HG03097 (cell line): ENCODE measurements around the gene XPR1.

ENCODE experiments used
- ATAC-seq: cut with Tn5 transposase; IDR thresholded peaks from one replicate; pipeline ENCODE4 v1.9.1; 2021; ENCODE audit not compliant: unreplicated experiment, low FRiP score

Gene XPR1

GRCh38 chr1:180909462-180909976, 277.7 kb downstream of the XPR1 start:
- ATAC-seq = peak; percentile 63

GRCh38 chr1:180911640-180912191, 279.9 kb downstream of the XPR1 start:
- no peak for ATAC-seq

GRCh38 chr1:180912211-180912800, 280.5 kb downstream of the XPR1 start:
- ATAC-seq = no peak

GRCh38 chr1:180912801-180913565, 281.2 kb downstream of the XPR1 start, which contains the start of gene KIAA1614:
TSS of gene KIAA1614 (plus strand) at chr1:180912897. CDS start at chr1:180913244, 347 bp downstream.
- ATAC-seq = no peak

GRCh38 chr1:180915426-180915965, 283.7 kb downstream of the XPR1 start:
- ATAC-seq = no peak

GRCh38 chr1:180916012-180916770, 284.4 kb downstream of the XPR1 start:
- ATAC-seq = no peak

- ATAC-seq = no peak
These were observed 284.9 kb downstream of the XPR1 start for GRCh38 chr1:180916771-180917170.

- ATAC-seq = no peak
These were observed 285.7 kb downstream of the XPR1 start for GRCh38 chr1:180917306-180918065.

GRCh38 chr1:180918519-180918918, 286.7 kb downstream of the XPR1 start:
- ATAC-seq = no peak

- ATAC-seq = no peak
These were observed 287.4 kb downstream of the XPR1 start for GRCh38 chr1:180919183-180919700.

- no peak for ATAC-seq
These were observed 288.4 kb downstream of the XPR1 start for GRCh38 chr1:180920193-180920592.

- ATAC-seq = no peak
These were observed 288.9 kb downstream of the XPR1 start for GRCh38 chr1:180920702-180921101.

GRCh38 chr1:180921386-180921785, 289.6 kb downstream of the XPR1 start:
- no peak for ATAC-seq

GRCh38 chr1:180921891-180922630, 290.2 kb downstream of the XPR1 start:
- ATAC-seq = no peak

GRCh38 chr1:180922631-180923015, 290.8 kb downstream of the XPR1 start:
- ATAC-seq = no peak

- ATAC-seq = no peak
These were observed 291.4 kb downstream of the XPR1 start for GRCh38 chr1:180923021-180923841.

GRCh38 chr1:180923887-180924286, 292.1 kb downstream of the XPR1 start:
- no peak for ATAC-seq

- no peak for ATAC-seq
These were observed 293.1 kb downstream of the XPR1 start for GRCh38 chr1:180924939-180925338.
